ENCODE data around the gene GNB1L.
"Not testable (repeated sequence)": the region's sequence is repeated elsewhere in the genome, so short reads cannot be mapped to it uniquely, and the experiment has no call there.

Gene GNB1L

GRCh38 chr22:19889951-19890350 lies 35.3 kb upstream of the GNB1L start:
- no peak for DNase-seq (ENCODE audit: low spot score)

- DNase-seq (ENCODE audit: low spot score), result no peak
Observed at GRCh38 chr22:19888131-19888746, 33.6 kb upstream of the GNB1L start.

DNA sequence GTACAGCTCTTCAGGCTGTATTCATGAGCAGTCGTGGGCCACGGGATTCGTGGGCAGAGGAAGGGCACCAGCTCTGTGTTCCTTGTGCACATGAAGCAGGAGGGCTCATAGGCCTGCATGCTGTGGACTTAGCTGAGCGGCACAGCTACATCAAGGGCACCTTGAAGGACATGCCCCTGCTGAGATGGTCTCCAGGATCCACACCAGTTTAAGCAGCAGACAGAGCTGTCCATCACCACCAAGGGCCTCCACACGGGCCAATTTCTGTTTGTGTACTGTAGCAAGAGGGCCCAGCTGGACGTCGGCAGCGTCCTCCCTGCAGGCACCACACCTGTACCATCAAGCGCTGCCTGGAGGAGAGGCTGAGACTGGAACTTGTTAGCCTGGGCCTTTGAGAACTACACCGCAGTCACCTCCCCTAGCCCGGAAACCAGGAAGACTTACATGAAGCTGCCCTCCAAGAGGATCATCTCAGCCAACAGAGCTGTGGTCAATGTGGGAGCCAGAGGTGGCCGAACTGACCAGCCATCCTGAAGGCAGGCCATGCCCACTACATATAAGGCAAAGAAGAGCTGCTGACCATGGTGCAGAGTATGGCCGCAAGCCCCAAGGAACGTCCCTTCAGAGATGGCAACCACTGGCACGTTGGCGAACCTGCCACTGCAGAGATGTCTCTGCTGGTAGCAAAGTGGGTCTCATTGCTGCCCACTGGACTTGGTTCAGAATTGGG lies 32.7 kb upstream of the GNB1L start:
- DNase-seq (ENCODE audit: low spot score), result no peak

- DNase-seq (ENCODE audit: low spot score), result peak; percentile 17
Observed at GRCh38 chr22:19886605-19887255, 32.1 kb upstream of the GNB1L start.

GRCh38 chr22:19885841-19886592 lies 31.3 kb upstream of the GNB1L start:
- no peak for DNase-seq (ENCODE audit: low spot score)

DNA sequence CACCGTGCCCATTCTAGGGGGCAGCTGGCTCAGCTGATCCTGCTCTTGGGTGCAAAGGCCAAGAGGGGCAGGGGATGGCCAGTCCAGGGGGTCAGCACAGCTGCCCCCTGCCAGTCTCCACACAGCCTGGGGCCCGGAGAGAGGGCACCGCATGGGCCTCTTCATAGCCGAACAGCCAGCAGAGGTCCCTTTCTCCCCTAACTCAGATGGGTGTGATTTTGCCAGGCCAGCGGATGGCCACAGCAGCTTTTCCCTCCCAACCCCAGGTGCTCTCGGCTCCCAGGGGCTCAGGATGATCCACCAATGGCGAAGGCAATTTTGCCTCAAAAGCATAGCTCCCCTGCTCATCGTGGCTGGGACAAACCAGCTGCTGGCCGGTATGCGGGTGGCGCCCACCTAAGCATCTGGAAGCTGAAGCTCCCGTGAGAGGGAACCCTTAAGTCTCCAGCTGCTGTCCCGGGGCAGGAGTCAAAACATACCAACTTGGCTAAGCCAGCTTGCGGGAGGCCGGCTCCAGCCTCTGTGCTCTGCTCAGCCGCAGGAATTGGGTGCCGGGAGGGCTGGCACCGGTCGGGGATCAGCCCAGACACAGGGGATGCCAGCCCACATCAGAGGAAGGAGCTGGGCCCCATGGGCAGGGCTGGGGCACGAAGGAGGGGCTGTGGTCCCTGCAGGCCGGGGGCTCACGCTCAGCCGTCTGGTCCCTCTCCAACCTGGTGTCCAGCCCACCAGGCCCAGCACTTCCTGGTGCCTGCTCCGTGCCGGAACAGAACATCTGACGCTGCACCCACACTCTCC lies 30.5 kb upstream of the GNB1L start:
- no peak for DNase-seq (ENCODE audit: low spot score)

DNA sequence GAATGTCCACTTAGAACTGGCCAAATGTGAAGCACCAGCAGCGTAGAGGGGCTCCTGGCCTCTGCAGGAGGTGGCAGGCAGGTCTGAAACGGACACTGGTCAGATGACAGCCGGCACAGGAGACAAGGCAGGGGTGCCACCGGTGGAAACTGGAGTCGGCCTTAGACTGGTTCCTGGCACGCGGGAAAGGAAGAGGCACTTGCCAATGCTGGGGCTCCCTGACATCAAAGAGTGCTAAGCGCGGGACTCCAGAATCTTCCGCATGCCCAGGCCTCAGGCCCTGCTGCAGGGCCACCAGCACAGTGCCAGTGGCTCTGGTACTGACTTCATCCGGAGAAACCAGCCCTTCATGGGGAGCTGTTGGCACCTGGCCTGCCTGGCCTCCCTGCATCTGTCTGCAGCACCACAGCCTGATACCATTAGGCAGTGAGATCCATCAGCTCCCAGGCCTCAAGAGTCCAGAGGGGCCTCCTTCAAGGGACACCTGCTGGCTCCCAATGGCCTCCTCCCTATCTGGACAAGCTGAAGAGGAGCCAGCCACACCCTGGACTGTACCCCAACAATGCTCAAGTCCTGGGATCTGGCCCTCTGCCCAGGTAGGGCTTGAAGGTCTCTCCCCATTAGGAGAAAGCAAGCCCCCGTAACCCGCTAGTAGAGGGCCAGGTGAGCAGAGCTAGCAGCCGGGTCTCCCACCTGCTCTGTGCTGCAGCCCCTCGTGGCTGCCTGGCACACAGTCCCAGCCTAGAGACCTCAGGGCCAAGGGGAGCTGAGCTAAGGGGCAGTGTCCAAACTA lies 29.7 kb upstream of the GNB1L start:
- DNase-seq (ENCODE audit: low spot score), result no peak

DNA sequence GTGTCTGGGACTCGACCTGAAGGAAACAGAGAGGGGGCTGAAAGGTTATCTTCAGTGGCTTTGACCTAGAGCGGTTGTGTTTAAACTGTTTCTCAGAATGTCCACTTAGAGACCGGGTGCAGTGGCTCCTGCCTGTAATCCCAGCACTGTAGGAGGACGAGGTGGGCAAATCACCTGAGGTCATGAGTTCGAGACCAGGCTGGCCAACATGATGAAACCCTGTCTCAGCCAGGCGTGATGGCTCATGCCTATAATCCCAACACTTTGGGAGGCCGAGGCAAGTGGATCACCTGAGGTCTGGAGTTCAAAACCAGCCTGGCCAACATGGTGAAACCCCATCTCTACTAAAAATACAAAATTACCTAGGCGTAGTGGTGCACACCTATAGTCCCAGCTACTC lies 28.8 kb upstream of the GNB1L start:
- not testable (repeated sequence) for DNase-seq (ENCODE audit: low spot score)

DNA sequence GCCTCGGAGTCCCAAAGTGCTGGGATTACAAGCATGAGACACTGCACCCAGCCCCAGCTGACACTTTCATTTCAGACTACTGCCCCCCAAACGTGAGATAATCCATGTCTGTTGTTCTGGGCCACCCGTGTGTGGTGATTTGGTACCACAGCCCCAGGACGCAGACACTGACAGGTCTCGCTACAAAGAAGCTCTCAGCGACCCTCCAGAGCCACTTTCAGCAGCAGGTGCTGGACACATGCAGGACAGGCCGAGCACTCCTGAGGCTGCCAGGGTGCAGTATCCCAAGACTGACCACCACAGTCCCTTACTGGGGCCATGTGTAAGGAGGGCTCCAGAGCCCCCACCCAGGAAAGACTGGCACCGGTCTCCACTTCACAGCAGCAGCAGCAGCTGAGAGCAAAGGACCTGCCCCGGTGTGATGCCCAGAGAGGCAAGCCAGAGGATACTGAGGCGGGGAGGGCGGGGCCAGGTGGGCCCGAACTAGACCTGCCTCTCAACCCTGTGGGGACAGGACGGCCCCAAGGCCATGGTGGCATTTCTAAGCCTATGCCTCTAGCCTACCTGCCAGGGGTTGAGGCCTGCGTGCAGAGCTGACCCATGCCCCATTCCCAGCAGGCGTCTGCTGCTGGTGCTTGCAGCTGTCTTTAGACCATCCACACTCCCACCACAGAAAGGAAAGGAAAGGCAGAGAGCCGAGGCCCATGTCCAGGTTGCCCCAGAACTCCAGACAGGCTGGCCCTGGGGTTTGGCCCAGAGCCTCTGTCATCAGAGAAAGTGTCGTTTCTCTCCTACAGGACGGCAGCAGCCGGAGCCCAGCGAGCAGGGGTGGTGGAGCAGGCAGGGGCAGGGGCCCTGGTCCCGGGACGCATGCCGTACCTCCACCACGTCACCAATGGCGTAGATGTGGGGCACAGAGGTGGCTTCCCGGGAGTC lies 28.0 kb upstream of the GNB1L start:
- no peak for DNase-seq (ENCODE audit: low spot score)

DNA sequence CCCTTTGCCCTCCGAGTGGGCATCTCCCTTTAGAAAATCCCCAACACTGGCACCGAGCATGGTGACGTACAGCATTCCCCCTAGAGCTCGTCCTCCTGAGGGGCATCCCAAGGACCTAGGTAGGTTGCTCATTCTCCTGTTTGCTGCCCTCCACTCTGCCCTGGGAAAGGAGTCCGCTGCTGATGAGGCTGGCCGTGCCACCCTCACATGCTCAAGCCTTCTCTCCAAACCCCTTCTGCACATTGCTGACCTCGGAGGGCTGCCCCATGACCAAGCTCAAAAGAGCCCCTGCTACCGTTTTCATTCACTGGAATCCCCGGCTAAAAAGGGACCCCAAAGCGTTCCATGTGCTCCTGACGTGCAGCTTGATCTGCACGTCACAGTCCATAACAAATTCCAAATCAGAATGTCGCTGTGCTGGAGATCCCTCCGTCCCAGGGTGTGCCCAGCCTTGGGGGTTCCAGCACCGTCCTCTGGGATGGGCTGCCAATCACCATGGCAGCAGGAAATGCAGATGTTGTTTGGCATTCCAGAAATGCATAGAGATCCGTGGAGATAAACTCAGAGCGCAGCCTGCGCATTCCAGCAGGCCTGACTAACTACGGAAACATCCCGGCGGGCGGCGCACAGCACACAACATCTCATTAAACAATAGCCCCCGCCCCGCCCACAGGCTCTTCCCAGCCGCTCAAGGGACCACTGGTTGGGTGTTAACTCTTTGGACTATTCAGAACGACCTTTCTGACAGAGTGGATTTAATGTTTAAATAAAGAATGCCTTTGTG lies 26.3 kb upstream of the GNB1L start:
- peak; percentile 78 for DNase-seq (ENCODE audit: low spot score)

DNA sequence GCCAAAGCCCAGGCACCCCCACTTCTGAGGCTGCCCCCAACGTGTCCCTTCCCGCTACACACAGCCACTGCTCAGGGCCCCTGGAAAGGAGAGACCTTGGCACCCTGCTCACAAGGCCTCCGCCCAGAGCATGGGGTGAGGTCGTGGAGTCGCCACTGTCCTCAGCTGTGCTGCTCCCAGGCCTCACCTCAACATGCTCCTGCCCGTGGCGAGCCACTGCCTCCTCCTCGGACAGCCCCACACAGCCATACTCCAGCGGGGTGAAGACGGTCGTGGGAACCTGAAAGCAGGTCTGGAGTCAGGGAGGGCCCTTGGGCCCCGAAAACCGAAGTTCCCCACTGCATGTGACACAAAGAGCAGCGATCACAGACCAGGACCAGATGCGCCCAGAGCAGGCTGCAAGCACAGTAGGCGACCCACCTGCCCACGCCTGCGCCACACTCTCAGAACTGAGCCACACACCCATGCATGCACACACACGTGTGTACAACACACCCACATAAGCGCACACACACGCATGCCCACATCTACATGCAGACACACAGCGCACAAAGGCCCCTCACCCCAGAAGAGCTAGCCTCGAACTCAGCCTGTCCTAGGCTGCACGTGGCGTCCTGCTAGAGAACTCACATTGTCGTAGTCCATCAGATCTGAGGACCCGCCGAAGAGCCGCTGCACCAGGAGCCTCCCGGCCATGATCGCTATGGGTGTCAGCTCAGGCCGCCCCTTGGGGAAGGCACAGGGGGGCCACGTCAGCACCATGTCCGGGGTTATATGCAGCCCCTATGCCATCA lies 25.5 kb upstream of the GNB1L start:
- DNase-seq (ENCODE audit: low spot score), result no peak

DNA sequence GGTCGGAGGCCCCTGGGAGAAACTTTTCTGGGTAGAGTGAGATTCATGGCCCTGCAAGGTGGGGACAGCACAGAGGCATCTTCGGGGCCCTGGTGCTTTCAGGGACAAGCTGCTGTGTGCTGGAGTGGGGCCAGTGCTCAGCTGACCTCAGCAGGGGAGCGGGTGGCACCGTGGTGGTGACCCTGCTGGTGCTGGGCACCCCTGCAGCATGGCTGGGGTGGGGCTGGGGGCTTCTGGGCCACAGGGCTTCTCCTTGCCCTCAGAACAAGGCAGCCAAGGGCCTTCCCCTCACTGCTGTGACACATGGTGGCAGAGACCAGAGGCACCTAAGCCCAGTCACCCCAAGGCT lies 24.9 kb upstream of the GNB1L start:
- no peak for DNase-seq (ENCODE audit: low spot score)

DNA sequence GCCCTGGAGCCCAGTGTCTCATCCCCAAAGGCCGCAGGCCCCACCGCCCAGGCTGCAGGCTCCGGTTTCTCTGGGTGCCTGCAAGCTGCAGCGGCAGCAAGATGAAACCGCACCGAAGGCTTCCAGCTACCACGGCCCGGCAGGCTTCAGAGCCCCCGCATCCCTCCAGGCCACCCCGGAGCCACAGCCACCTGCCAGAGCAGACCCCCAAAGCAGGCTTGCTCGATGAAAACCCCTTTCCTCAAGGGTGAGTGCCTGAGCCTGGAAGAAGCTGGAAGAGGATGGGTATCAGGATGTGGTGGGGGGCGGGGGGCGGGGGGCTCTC lies 24.5 kb upstream of the GNB1L start:
- DNase-seq (ENCODE audit: low spot score), result no peak

GRCh38 chr22:19878461-19879245 lies 24.0 kb upstream of the GNB1L start:
- DNase-seq (ENCODE audit: low spot score), result no peak

DNA sequence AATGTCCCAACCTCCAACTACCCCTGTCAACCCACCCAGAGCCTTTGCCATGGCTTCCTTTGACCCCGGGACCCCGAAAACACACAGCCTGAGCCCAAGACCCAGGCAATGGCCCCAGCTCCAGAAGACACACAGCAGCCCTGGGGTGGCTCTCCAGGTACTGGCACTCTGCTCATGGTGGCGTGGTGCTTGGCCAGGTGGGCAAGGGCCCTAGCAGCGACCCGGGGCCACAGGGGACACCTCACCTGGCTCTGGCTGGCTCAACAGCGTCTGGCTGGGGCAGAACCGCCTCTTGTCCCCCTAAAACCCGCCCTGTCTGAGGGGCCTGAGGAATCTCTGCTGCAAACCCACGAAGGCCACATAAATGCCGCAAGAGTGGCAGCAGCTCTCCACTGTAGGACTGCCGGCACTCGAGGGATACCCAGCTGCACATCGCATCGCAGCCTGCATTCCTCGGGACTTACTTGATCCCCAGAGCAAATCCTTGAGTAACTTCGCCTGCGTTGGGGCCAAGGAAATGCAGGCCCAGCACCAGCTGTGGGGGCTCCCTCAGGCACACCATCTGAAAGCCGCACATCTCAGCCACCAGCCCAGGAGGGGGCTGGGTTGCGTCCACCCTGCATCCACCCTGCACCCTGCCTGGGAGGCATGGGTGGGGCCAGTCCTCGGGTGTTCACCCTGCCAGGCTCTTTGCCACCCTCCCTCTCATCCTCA lies 23.1 kb upstream of the GNB1L start:
- DNase-seq (ENCODE audit: low spot score), result no peak

DNA sequence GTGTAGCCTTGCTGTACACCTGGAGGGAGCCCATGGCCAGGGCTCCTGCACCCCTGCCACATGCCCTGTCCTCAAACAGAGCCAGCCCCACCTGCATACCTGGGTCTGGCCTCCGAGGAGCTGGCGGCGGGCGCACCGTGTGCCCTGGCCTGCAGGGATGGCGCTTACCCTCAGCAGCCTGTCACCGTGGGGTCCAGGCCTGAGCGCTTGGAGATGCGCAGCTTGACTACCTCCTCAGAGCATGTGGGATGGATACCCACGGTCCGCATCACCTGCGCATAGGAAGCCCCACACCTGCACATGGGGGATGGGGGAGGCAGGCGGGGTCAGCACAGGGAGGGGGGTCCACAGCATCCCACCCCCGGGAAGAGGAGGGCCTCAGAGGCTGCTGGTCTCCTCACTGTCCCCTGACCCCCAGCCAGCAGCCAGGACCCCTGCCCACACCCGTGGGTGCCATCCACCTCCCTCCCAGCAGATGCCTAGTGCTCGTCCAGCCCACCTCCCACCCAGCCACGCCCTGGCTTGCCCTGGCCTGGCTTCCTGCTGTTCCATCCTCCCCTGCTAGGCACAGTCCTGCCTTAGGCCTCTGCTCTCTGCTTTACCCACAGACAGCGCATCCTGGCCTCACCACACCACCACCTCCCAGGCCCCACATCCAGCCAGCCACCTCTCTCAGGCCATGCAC lies 22.4 kb upstream of the GNB1L start:
- no peak for DNase-seq (ENCODE audit: low spot score)

Measured in kidney tubule cell (primary cell).